GM21360 (cell line): ENCODE data around the gene PCGF3.
"Not testable (repeated sequence)": the region's sequence is repeated elsewhere in the genome, so short reads cannot be mapped to it uniquely, and the experiment has no call there.

Source experiments
- ATAC-seq: cut with Tn5 transposase; IDR thresholded peaks from one replicate; pipeline ENCODE4 v1.9.1; 2021; ENCODE audit warnings: mild to moderate bottlenecking, moderate library complexity; ENCODE audit not compliant: unreplicated experiment

PCGF3 gene

DNA sequence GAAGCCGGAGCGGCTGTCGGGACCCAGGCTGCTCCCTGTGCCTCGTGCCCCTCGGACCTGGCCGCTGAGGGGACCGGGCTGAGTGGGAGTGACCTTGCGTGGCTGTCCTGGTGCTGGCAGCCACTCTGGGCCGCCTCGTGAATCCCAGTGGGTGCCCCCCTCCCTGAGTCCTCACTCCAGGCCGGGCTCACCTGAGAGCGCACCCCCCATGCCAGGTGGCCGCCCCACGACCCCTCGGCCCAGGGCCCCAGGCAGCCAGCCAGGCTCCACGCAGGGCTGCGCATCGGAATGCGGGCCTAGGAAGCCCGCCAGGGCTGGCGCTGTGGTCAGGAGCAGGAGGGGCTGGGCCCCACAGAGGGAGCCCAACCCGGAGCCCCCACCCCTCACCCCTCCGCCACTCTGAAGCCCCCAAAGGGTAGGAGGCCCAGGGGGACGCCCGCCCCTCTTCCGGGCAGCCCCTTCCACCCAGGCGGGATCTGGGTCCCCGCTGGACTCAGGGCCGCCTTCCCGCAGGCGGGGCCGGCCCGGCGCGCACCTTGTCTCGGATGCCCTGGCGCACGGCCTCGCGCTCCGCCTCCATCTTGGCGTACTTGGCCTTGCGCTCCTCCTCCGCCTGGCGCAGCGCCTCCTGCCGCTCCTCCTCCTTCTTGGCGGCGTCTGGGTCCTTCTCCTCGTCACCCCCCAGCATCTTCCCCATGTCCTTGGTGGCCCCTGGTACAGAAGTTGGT lies 86.4 kb downstream of the PCGF3 start:
- no peak for ATAC-seq

DNA sequence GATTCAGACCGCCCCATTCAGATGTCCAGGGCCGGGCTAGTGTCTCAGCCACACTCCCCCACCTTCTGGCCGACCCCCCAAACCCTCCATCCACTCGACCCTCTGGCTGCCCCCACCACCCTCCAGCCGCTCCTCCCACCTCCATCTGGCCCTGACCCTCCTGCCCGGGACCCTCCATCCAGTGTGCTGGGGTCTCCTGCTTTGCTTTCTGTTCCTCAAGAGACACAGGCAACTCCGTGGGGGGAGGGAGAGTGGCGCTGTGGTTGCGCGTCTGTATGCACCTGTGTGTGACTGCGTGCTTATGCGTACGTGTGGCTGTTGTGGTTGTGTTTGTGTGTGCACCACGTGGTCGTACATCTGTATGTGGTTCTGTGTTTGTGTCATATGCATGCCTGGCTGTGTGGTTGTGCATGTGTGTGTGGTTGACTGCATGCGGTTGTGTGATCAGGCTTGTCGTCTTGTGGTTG lies 87.0 kb downstream of the PCGF3 start:
- ATAC-seq = no peak

DNA sequence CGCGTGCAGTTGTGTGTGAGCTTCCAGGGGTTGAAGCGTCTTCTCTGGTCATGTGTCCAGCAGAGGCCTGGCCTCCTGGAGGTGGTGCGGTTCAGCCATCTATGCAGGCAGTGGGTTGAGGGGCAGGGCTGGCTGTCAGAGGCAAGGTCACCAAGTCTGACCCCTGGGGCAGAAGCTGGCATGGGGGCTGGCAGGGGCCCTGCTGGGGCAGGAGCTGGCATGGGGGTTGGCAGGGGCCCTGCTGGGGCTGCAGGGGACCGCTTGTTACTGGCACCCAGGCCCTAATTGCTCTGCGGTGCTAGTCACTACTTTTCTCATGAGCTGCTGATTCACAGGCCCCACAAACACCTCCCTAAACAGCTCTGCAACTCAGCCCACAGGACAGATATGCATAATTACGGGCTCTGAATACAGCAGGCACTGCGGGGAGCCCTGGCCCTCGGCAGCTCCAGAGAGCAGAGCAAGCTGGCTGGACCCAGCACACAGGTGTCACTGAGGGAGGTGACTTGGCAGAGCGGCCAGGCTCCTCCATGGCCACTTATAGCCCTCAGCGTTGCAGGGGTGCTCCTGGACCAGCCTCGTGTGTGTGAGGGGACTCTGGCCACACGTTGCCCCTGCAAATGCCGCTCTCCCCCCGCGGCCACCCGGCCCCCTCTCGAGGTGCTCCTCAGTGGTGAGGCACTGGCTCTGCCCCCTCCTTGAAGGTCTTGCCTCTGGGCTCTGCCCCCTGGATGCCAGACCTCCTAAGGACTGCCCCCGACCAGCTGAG lies 87.6 kb downstream of the PCGF3 start:
- no peak for ATAC-seq

DNA sequence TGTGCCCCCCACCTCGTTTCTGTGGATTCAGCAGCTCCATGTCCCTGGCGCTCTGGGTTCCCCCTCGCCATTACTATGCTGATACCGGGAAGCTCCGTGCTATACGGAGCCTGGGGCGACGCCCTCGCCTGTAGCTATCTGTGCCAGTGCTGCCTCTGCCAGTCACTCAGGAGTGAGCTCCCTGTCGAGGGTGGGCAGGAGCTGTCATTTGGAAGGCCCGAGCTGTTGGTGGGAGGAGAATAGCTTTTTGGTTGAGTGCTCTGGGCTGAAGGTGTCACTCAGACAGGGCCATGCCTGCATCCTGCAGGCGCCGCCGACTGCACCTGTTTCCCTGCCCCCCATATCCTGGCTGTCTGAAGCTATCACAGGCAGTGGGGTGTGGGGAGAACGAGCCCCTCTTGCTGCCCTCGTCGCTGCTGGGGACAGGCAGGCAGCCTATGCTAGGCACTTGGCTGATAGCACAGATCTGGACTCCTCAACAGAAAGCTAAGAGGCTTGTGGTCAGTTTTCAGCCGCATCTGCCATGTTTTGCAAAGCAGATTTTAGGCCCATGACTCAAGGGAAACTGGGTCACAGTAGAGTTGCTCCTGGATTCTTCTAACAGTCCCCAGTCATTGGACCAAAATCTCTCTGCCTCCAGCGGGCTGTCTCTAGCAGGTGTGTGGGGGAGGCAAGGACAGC lies 88.4 kb downstream of the PCGF3 start:
- no peak for ATAC-seq

DNA sequence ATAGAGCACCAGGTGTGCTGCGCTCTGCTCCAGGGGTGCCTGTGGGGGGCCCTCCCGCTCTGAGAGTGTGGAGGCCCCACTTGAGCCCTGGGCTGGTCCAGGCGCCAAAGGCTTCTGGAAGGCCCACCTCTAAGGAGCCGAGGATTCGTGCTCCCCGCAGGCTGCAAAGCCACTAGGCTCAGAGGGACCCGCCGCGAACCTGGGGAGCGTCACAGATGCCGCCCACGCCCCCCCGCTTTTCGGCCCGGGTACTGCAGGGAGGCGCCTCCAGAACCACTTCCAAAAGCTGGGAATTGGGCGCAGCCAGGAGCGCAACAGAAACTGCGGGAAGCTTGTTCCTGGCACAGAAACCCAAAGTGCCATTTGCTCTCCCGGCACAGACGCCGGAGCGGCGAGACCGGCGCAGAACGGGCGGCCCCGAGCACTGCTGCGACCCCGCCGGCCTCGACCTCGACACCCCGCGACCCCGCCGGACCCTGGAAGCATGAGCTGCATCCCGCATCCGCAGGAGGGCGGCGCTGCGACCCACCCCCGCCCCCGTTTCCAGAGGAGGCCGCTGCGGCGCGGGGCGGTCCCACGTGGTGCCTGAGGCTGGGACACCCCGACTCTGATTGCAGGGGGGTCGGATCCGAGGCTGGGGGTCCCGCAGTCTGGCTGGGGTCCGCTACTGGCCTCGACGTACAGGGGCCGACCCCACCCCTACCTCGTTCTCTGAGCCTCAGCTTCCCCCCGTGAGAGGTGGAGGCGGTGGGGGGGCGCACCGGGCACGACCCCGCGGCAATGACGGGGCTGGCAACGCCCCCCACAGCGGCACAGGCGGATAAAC lies 89.5 kb downstream of the PCGF3 start:
- ATAC-seq = no peak

DNA sequence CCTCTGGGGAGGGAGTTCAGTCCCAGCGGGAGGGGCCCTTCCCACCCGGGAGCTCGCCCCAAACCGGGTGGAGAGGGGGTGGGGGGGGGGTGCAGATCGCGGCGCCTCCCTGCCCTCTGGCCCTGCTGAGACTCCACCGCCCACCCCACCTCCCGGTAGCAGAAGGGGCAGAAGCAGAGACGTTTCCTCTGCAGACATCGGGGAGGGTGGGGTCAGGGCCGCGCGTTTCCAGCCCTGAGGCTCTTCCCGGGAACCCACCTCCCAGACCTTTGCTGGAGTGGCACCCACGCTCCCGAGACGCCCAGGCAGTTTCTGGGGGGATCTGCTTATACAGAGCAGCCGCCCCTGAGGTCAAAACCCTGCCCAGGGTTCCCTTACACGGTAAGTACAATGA lies 90.1 kb downstream of the PCGF3 start:
- ATAC-seq = no peak

DNA sequence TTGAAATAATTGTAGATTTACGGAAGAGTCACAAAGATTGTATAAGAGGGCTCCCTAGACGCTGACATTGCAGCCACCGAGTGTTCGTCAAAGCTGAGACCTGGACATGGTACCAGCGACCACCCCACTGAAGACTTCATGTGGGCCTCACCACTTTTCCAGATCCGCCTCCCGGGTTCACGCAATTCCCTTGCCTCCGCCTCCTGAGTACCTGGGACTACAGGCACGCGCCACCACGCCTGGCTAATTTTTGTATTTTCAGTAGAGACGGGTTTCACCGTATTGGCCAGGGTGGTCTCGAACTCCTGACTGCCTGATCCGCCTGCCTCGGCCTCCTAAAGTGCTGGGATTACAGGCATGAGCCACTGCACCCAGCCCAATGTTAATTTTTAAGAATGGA lies 90.6 kb downstream of the PCGF3 start:
- ATAC-seq = no peak

DNA sequence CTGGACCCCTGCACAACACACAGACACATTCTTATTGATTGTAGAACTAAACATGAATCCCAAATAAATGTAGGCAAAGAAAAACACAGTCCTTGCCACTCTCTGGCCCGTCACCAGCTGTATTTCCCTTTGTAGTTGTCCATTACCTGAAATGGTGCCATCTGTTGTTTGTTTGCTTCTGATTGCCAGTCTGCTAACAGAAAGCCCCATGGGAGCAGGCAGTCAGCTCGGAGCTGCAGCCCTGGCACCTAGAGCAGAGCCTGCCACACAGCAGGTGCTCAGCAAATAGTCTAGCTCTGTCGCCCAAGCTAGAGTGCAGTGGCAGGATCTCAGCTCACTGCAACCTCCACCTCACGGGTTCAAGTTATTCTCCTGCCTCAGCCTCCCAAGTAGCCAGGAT lies 91.4 kb downstream of the PCGF3 start:
- no peak for ATAC-seq

DNA sequence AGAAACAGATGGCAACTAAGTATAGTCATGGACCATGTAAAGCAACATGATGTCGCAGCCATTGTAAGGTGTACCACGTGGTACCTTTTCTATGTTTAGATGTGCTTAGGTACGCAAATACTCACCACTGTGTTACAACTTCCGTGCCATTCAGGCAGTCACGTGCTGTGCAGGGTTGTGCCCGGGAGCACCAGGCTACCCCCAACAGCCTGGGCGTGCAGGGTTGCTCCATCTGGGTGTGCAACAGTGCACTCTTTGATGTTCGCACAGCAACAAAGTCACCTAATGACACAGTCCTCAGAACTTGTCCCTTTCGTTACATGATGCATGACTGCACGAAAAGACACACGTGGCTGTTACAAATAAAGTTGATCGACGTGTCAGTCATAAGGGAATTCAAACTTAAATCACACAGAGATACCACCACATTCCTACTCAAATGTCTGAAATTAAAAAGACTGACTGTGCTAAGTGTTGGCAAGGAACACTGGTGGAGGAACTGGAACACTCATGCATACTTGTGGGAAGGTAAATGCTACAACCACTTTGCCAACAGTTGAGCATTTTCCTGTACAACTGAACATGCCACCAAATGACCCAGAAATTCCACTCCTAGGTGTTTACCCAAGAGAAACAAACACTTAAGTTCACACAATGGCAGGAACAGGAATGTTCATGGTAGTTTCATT lies 95.9 kb downstream of the PCGF3 start:
- ATAC-seq = no peak

DNA sequence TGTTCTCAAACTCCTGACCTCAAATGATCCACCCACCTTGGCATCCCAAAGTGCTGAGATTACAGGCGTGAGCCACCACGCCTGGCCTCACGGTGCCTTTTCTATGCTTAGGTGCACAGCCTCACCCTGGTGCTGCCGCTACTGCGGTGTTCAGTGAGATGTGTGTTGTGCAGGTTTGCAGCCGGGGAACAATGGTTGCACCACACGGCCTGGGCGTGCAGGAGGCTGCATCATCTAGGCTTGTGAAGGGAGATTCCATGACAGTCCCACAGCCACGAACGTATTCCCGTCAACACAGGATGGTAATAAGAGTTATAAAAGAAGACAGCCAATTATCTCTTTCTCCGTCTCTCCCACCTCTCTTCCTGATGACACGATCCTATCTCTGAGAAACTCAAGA lies 98.3 kb downstream of the PCGF3 start:
- ATAC-seq = no peak

DNA sequence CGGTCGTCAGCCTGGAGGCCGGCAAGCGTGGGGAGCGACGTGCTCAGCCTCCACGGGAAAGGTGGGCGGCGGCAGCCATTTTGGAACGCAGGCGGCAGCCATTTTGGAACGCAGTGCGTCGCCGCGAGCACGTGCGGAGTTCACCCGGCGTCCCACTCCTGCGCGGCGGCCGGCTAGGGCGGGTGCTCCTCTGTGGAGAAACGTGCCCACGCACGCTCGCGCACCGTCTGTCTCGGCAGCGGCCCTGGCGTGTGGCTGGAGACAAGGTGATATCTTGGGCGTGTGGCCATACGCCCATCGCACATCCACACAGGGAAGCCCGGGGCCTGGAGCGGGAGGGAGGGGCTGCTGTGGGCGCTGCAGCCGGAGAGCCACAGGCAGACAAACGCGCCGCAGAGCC lies 99.2 kb downstream of the PCGF3 start:
- no peak for ATAC-seq

DNA sequence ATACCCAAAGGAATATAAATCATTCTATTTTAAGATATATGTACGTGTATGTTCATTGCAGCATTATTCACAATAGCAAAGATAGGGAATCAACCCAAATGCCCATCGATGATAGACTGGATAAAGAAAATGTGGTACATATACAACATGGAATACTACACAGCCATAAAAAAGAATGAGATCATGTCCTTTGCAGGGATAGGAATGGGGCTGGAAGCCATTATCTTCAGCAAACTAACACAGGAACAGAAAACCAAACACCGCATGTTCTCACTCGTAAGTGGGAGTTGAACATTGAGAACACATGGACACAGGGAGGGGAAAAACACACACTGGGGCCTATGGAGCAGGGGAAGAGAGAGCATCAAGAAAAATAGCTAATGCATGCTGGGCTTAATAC lies 101.3 kb downstream of the PCGF3 start:
- ATAC-seq = not testable (repeated sequence)

DNA sequence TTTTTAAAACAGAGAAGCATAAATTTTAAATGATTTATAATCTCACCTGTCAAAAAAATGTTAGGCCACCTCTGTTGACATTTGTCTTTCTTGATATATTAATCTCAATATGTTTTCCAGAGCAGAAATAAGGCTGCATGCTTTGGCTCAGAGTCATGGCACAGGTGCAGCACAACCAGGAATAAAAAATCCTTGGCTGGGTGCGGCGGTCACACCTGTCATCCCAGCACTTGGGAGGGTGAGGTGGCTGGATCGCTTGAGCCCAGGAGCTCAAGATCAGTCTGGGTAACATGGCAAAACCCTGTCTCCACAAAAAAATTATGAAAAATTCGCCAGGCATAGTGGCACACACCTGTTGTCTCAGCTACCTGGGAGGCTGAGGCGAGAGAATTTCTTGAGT lies 102.2 kb downstream of the PCGF3 start:
- ATAC-seq = no peak

DNA sequence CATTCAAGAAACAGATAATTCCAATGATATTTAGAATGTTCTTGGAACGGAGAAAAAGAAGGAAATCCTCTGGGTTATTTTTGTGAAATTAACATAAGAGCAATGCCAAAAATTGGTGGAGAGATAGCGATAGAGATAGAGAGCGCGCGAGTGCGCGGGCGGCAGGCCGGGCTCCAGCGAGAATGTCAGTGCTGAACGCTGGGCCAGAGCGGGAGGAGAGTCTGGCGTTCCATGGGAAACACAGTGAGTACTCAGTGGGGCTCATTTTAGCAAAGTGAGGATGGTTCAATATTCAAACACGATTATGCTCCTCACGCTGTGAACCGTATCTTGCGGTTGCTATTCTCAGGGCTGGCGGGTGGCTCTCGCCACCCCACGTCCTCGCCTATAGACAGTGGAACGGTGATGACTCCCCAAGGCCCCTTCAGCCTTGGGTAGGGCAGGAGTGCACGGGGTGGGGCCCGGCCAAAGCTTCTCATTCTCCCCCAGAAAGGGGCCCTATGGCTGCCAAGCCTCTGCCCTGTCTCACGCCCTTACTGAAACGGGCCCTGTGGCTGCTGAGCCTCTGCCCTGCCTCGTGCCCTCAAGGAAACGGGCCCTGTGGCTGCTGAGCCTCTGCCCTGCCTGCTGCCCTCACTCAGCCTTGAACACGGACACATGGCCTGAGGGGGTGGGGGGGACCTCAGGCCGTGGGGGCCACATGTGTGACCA lies 103.4 kb downstream of the PCGF3 start:
- no peak for ATAC-seq

DNA sequence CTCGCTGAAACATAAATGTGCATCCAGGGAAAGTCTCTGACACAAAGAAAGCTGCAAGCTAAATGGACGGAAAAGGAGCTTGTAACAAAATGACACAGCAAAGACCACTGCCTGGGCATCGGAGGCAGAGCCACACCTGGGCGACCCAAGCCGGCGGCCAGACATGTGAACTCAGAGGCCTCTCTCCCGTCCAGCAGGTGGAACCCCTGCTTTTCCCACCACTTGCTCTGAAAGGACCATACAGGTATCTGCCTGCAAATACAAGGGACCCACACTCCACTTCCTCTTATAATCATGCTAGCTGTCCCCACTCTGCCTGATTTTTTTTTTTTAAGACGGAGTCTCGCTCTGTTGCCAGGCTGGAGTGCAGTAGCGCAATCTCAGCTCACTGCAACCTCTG lies 108.3 kb downstream of the PCGF3 start:
- no peak for ATAC-seq

DNA sequence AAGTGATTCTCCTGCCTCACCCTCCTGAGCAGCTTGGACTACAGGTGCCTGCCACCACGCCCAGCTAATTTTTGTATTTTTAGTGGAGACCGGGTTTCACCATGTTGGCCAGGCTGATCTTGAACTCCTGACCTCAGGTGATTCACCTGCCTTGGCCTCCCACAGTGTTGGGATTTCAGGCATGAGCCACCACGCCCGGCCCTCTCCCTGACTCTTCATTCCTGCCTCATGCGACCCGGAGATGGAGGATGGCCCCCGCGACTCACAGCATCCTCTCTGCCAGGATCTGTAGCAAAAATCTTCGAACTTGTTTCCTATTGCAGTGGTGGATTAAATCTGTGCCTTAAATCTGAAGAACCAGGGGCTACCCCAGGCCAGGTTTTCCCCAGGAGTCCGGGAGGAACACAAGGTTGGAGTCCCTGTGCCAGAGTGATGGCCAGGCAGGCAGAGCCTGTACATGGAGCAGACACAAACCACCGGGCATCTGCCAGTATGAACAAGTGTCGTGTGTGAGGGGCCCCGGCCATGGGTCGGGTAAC lies 108.7 kb downstream of the PCGF3 start:
- ATAC-seq = no peak

DNA sequence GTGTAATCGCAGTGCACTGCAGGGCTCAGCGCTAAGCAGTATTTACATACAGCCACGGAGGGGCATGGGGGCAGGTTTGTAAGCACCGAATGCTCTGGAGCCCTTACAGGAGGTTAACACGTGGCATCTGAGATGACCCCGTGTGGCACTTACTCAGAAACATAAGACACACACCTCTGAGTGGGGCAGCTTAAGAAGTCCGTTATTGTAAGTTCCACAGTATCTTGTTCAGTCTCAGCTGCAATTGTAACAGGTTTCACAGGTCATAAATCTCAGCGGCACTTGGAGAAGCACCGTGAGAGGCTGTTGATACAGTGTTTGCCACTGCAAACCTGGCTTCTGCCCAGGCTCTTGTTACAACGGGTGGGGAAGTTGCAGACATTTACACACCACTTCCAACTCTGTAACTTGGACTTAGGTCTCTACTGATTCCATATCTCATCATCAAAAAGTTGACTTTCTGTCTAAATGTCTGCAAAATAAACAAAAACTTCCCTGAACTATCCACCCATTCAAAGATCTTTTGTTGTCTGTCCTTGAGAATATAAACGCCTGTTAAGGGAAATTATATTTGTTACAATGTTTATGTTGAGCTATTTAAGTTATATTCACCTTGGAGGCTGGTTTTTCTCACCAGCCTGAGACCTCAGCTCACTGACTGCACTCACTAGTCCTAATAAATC lies 110.0 kb downstream of the PCGF3 start:
- ATAC-seq = no peak

DNA sequence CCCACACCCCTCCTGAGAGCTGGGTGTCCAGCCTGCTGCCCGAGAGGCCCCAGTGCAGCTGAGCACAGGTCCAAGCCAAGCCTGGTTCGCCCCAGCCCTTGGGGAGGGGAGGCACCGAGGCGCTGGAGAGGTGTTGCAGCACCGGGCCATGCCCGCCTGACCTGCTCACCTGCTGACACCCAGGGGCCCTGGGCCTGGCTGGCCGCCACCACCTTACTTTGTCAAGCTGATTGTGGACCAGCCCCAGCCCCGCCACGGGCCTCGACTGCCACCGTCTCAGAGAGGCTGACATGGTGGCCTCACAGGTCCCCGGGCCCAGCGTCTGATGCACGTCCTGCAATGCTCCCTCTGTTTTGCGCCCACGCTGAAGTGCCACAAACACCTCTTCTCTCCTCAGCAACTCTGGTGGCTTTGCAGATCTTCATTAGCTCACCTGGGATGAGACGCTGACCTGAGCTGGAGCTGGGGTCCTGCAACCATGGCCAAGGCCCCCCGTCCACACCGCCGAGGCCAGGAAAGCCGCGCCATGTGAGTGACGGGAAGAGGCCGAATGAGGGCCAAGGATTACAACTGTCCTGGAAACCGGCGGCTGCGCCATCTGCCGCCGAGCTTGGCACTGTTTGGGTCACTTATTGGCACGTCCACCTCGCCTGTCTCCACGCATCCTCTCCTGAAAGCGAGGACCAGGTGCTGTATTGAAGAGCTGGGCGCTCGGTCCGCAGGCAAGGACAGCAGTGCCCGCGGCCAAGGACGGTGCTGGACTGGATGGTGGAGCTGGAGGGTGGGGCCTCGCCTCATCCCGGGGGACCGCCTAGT lies 112.7 kb downstream of the PCGF3 start:
- no peak for ATAC-seq
